H1 (cell line): Measurements from ENCODE around the gene ZMIZ1.

Experiments
- CHD2 ChIP-seq: IDR thresholded peaks from 2 replicates; pipeline ENCODE4 v1.6.1; 2012; ENCODE audit warnings: low read length, improper control_type of control experiment
- CTCF ChIP-seq, 3 experiments: IDR thresholded peaks; 1 replicate in 2 of 3; 2 replicates in 1 of 3; pipeline versions ENCODE4 v1.5.1 to v1.6.1; 2011; ENCODE audit warnings: low read length in 3 of 3, mild to moderate bottlenecking in 3 of 3, inconsistent platforms in 2 of 3, low read depth in 1 of 3, moderate library complexity in 1 of 3; ENCODE audit not compliant: insufficient read depth in 1 of 3; ENCODE audit errors: control extremely low read depth in 1 of 3

DNA sequence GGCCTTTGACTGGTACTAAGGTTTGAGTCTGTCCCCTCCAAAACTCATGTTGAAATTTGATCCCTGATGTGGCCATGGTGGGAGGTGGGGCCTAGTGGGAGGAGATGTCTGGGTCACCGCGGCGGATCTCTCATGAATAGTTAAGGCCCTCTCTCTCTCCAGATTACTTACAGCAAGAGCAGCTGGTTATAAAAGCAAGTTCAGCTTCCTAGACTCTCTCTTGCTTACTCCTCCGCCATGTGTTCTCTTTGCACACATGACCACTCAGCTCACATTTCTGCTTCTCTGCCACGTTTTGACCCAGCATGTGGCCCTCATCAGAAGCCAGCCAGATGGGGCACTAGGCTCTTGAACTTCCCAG, 29.9 kb upstream of the ZMIZ1 start:
- TF ChIP-seq CTCF (IDR thresholded peaks at IDR 0.05; ENCODE audit: control extremely low read depth in 1 of 3, insufficient read depth in 1 of 3, low read depth in 1 of 3, low read length in 3 of 3) (no peak), CHD2 (no peak)
